ENCODE measurements around the gene GRID2. TPM values are rescaled to one million over a fixed set of nuclear protein-coding genes. Genes with fewer than 3 reads are reported as not detected.

The GRID2 gene
- polyA plus RNA-seq, 3 donors: 3.3 to 6.3 (median 4.8) TPM

DNA sequence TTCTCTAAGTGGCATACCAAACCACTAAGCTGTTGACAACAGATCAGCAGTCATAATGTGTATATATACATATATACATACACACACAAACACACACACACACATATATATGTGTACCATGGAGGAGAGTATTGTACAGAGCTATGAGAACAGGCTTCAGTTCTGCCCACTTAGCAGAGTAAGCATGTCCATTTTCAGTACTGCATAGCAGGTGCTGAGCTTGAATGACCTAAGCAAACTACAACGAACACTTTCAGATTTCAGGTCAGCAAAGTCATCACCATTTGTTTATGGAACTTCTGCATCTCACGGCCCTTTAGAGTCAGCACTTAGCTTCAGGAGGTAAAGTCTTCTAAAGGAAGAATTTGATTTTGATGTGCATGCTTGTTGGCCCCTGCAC lies 789.0 kb downstream of the GRID2 start:
- DNase-seq (ENCODE audit: extremely low read depth in 1 of 11, low read depth in 9 of 11, low spot score in 4 of 11): no peak

- DNase-seq (ENCODE audit: extremely low read depth in 1 of 11, low read depth in 9 of 11, low spot score in 4 of 11): no peak
Observed at GRCh38 chr4:93103042-93103441, 799.3 kb downstream of the GRID2 start.

DNA sequence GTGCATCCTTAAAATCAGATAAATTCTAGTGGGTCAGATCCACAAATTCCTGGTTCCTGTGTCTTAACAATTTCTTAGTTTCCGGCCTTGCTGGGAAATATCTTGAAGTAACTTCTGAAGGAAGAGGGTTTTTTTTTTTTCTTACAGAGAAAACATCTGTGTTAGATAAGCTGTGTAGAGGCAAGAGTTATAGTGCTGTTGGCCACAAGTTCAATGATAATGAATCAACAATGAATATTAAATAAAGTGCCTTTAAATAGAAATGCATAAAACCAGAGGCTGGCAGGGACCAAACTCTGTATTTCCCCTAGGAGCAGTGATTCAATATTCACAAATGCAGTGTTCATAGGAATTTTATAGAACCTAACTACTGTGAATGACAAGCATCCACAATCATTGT lies 812.9 kb downstream of the GRID2 start:
- peak in 3 of 11 donors; percentile 1 to 8 (median 7) for DNase-seq (ENCODE audit: extremely low read depth in 1 of 11, low read depth in 9 of 11, low spot score in 4 of 11)

DNA sequence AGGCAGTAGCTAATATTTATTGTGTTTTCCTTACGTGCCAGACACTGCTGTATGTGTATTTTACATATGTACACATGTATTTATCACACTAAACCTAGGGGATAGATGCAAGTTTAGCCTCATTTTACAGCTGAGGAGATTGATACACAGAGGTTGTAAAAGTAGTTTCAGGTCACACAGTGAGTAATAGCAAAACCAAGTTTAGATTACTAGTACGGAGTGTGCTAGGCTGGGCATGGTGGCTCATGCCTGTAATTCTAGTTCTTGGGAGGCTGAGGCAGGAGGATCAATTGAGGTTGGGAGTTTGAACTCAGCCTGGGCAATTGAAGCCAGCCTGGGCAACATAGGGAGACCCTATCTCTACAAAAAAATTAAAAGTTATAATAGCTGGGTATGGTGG lies 823.7 kb downstream of the GRID2 start:
- DNase-seq (ENCODE audit: extremely low read depth in 1 of 11, low read depth in 9 of 11, low spot score in 4 of 11): no peak

GRCh38 chr4:93132631-93133030 lies 828.9 kb downstream of the GRID2 start:
- DNase-seq (ENCODE audit: extremely low read depth in 1 of 11, low read depth in 9 of 11, low spot score in 4 of 11): no peak

GRCh38 chr4:93139118-93139517 lies 835.4 kb downstream of the GRID2 start:
- no peak for DNase-seq (ENCODE audit: extremely low read depth in 1 of 11, low read depth in 9 of 11, low spot score in 4 of 11)

- no peak for DNase-seq (ENCODE audit: extremely low read depth in 1 of 11, low read depth in 9 of 11, low spot score in 4 of 11)
Observed at GRCh38 chr4:93143902-93144301, 840.1 kb downstream of the GRID2 start.

DNA sequence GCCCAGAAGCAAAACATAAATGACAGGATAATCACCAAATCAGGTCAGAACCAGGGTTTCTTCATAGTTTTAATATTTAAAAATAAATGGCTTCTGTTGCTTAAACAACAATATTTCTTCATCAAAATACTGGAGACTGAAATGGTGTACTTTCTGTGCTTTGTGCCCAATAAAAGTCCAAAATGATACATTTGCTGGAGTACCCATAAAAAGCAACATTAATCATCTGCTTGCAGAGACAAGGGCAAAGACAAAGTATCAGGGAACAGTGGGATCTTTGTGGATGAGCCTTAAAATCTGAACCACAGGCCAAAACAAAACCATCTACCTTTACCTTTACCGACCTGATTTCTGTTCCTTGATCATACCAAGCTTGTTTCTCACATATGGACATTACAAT lies 840.9 kb downstream of the GRID2 start:
- no peak for DNase-seq (ENCODE audit: extremely low read depth in 1 of 11, low read depth in 9 of 11, low spot score in 4 of 11)

- peak in 8 of 11 donors; percentile 3 to 47 (median 29) for DNase-seq (ENCODE audit: extremely low read depth in 1 of 11, low read depth in 9 of 11, low spot score in 4 of 11)
Observed at GRCh38 chr4:93147524-93148212, 843.9 kb downstream of the GRID2 start.

DNA sequence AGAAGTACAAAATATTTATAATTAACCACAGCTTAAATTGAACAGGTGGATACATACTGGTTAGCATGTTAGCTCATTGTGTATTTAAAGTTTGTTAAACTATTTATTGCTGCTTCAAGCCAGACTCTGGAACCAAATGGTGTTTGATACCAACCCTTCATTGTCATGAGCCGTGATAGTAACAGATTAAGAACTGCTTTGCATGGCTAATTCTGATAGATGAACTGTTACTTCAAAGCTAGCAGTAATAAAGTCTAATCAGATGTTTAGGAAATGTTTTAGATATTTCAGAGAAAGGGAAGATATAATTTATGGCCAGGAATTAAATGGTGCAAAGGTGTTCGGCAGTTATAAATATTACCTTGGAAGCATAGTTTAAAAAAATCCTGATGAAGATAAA lies 848.7 kb downstream of the GRID2 start:
- DNase-seq (ENCODE audit: extremely low read depth in 1 of 11, low read depth in 9 of 11, low spot score in 4 of 11): no peak

GRCh38 chr4:93157986-93158385 lies 854.2 kb downstream of the GRID2 start:
- no peak for DNase-seq (ENCODE audit: extremely low read depth in 1 of 11, low read depth in 9 of 11, low spot score in 4 of 11)

DNA sequence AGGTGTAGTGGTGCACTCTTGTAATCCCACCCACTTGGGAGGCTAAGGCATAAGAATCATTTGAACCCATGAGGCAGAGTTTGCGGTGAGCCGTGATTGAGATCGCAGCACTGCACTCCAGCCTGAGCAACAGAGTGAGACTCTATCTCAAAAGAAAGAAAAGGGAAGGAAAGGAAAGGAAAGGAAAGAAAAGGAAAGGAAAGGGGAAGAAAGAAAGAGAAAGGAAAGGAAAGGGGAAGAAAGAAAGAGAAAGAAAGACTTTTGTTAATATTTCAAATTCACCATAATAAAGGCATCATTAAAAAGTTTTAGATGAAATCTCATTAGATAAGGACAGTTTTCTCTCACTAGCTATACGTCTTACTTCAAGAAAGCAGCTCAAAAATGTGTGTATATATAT lies 864.3 kb downstream of the GRID2 start:
- DNase-seq (ENCODE audit: extremely low read depth in 1 of 11, low read depth in 9 of 11, low spot score in 4 of 11): no peak

GRCh38 chr4:93169966-93170365 lies 866.2 kb downstream of the GRID2 start:
- DNase-seq (ENCODE audit: extremely low read depth in 1 of 11, low read depth in 9 of 11, low spot score in 4 of 11): no peak

DNA sequence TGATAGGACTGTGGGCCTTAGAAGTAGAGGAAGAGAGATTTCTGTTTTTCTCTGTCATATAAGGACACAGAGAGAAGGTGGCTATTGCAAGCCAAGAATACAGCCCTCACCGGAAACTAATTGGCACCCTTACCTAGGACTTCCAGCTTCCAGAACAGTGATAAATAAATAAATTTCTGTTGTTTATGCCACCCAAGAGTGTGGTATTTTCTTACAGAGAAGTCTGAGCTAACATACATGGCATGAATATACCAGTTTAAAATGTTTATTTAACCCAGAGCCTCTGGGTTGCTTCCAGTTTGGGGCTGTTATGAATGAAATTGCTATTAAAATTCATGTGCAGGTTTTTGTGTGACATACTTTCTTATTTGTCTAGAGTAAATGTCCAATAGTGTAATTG lies 870.8 kb downstream of the GRID2 start:
- no peak for DNase-seq (ENCODE audit: extremely low read depth in 1 of 11, low read depth in 9 of 11, low spot score in 4 of 11)

DNA sequence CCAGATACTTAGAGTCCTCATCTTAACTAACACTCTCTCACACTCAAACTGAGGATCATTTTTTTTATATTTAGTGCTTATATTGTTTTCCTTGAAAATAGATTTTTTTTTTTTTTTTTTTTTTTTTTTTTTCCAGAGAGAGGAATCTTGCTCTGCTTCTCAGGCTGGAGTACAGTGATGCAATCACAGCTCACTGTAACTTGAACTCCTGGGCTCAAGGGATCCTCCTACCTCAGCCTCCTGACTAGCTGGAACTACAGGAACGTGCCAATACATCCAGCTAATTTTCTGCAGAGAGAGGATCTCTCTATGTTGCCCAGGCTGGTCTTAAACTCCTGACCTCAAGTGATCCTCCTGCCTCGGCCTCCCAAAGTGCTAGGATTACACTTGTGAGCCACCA lies 874.5 kb downstream of the GRID2 start:
- DNase-seq (ENCODE audit: extremely low read depth in 1 of 11, low read depth in 9 of 11, low spot score in 4 of 11): no peak

GRCh38 chr4:93179044-93179443 lies 875.3 kb downstream of the GRID2 start:
- DNase-seq (ENCODE audit: extremely low read depth in 1 of 11, low read depth in 9 of 11, low spot score in 4 of 11): no peak

- no peak for DNase-seq (ENCODE audit: extremely low read depth in 1 of 11, low read depth in 9 of 11, low spot score in 4 of 11)
Observed at GRCh38 chr4:93182722-93183121, 879.0 kb downstream of the GRID2 start.

GRCh38 chr4:93183576-93183975 lies 879.8 kb downstream of the GRID2 start:
- no peak for DNase-seq (ENCODE audit: extremely low read depth in 1 of 11, low read depth in 9 of 11, low spot score in 4 of 11)

DNA sequence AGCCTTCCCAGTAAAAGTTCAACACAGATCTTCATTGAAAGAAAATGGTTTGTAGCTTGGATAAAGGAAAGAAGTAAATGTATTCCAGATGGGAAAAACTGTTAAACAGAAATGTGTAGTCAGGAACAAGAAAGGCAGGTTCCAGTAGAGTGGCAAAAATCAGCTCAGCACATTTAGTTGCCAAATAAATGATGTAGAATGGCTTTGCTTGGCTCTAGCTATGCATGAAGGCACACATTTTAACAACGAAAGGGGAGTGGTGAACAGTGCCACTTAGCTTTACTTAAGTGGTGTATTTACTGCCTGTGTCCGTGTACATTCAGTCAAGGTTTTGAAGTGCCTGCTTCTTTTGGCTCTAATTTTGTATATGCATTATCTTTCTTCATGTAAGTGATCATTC lies 880.3 kb downstream of the GRID2 start:
- DNase-seq (ENCODE audit: extremely low read depth in 1 of 11, low read depth in 9 of 11, low spot score in 4 of 11): peak in 6 of 11 donors; percentile 10 to 47 (median 28)

DNA sequence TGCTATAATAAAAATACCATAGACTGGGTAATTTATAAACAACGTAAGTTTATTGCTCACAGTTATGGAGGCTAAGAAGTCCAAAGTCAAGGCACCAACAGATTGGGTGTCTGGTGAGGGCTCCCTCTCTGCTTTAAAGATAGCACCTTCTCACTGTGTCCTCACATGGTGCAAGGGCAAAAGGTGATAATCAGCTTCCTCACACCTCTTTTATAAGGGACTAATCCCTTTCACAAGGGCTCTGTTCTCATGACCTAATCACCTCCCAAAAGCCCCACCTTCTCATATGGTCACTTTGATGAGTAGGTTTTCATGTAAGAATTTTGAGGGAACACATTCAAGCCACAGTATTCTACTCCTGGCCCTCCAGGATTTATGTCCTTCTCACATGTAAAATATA lies 883.1 kb downstream of the GRID2 start:
- DNase-seq (ENCODE audit: extremely low read depth in 1 of 11, low read depth in 9 of 11, low spot score in 4 of 11): no peak

GRCh38 chr4:93187466-93187865 lies 883.7 kb downstream of the GRID2 start:
- no peak for DNase-seq (ENCODE audit: extremely low read depth in 1 of 11, low read depth in 9 of 11, low spot score in 4 of 11)

Measured in renal cortex interstitium (tissue), 11 donors.